Nephron (organoid): ENCODE results near the gene FAM234B.
A peak's percentile ranks its signal among the peaks of the same experiment; 100 is the strongest.

ENCODE experiments used
- H3K27ac Mint-ChIP-seq, 3 experiments: 2 replicates each; pipeline ENCODE4 v1.8.0; 2020; ENCODE audit warnings: mixed read lengths in 3 of 3, mild to moderate bottlenecking in 2 of 3, moderate library complexity in 1 of 3
- H3K27me3 Mint-ChIP-seq: 2 replicates; pipeline ENCODE4 v1.8.0; 2021; ENCODE audit warnings: low read depth, mild to moderate bottlenecking, moderate library complexity, mixed read lengths
- H3K36me3 Mint-ChIP-seq: 2 replicates; pipeline ENCODE4 v1.8.0; 2020; ENCODE audit warnings: low read depth, mixed read lengths
- H3K4me1 Mint-ChIP-seq: 2 replicates; pipeline ENCODE4 v1.8.0; 2020; ENCODE audit warnings: mixed read lengths
- H3K4me3 Mint-ChIP-seq, 3 experiments: 2 replicates each; pipeline ENCODE4 v1.8.0; 2020; ENCODE audit warnings: mild to moderate bottlenecking in 3 of 3, mixed read lengths in 3 of 3, moderate library complexity in 2 of 3
- H3K9me3 Mint-ChIP-seq: 2 replicates; pipeline ENCODE4 v1.8.0; 2020; ENCODE audit warnings: mixed read lengths
- CTCF ChIP-seq, 3 experiments: fragments of 200-600 bp; sonication (generic); IDR thresholded peaks; one replicate each; pipeline ENCODE4 v1.5.0; 2021; ENCODE audit warnings: antibody characterized with exemption in 3 of 3; ENCODE audit not compliant: unreplicated experiment in 3 of 3

Gene FAM234B

GRCh38 chr12:13024531-13024916, 19.7 kb upstream of the FAM234B start:
- H3K27me3 Mint-ChIP-seq = no peaks in the 10 kb centered on the region
- no peaks in the 10 kb centered on the region for H3K9me3 Mint-ChIP-seq
- no peak overlapping the region for H3K4me3 Mint-ChIP-seq
- peaks cover 21% of the 10 kb centered on the region for H3K4me1 Mint-ChIP-seq
- peak overlapping the region in 1 of 3 experiments; percentile 43 for H3K27ac Mint-ChIP-seq
- TF ChIP-seq CTCF (IDR thresholded peaks at IDR 0.05; ENCODE audit: unreplicated experiment in 3 of 3) = no peak
- H3K36me3 Mint-ChIP-seq = no peaks in the 10 kb centered on the region

- H3K27ac Mint-ChIP-seq = peak overlapping the region in 2 of 3 experiments; percentile 49 to 54
- no peak for TF ChIP-seq CTCF (IDR thresholded peaks at IDR 0.05; ENCODE audit: unreplicated experiment in 3 of 3)
- no peaks in the 10 kb centered on the region for H3K36me3 Mint-ChIP-seq
- no peak overlapping the region for H3K4me3 Mint-ChIP-seq
- peaks cover 21% of the 10 kb centered on the region for H3K4me1 Mint-ChIP-seq
- H3K27me3 Mint-ChIP-seq = no peaks in the 10 kb centered on the region
- no peaks in the 10 kb centered on the region for H3K9me3 Mint-ChIP-seq
These were observed 17.9 kb upstream of the FAM234B start for GRCh38 chr12:13026286-13026685.

GRCh38 chr12:13027032-13027431, 17.1 kb upstream of the FAM234B start:
- TF ChIP-seq CTCF (IDR thresholded peaks at IDR 0.05; ENCODE audit: unreplicated experiment in 3 of 3) = no peak
- Mint-ChIP-seq H3K27ac (peak overlapping the region in 1 of 3 experiments; percentile 49), H3K27me3 (no peaks in the 10 kb centered on the region), H3K36me3 (no peaks in the 10 kb centered on the region), H3K4me3 (no peak overlapping the region), H3K9me3 (no peaks in the 10 kb centered on the region), H3K4me1 (peaks cover 21% of the 10 kb centered on the region)

GRCh38 chr12:13027508-13027907, 16.7 kb upstream of the FAM234B start:
- peaks cover 21% of the 10 kb centered on the region for H3K4me1 Mint-ChIP-seq
- TF ChIP-seq CTCF (IDR thresholded peaks at IDR 0.05; ENCODE audit: unreplicated experiment in 3 of 3) = no peak
- H3K27me3 Mint-ChIP-seq = no peaks in the 10 kb centered on the region
- H3K27ac Mint-ChIP-seq = no peak overlapping the region
- H3K9me3 Mint-ChIP-seq = no peaks in the 10 kb centered on the region
- no peaks in the 10 kb centered on the region for H3K36me3 Mint-ChIP-seq
- no peak overlapping the region for H3K4me3 Mint-ChIP-seq

GRCh38 chr12:13028825-13029570, 15.2 kb upstream of the FAM234B start:
- Mint-ChIP-seq H3K4me3 (no peak overlapping the region), H3K27ac (peak overlapping the region in 1 of 3 experiments; percentile 43), H3K36me3 (no peaks in the 10 kb centered on the region), H3K27me3 (no peaks in the 10 kb centered on the region), H3K9me3 (no peaks in the 10 kb centered on the region), H3K4me1 (peaks cover 20% of the 10 kb centered on the region)
- no peak for TF ChIP-seq CTCF (IDR thresholded peaks at IDR 0.05; ENCODE audit: unreplicated experiment in 3 of 3)
